Measurements from ENCODE around the gene OTOG.

- TF ChIP-seq FOXM1 (IDR thresholded peaks at IDR 0.05; ENCODE audit: borderline replicate concordance, low read depth): no peak
- no peak for TF ChIP-seq EGR1 (IDR thresholded peaks at IDR 0.05)
- TF ChIP-seq RAD21 (IDR thresholded peaks at IDR 0.05; ENCODE audit: low read depth): no peak
- no peak for TF ChIP-seq MAX (IDR thresholded peaks at IDR 0.05)
- TF ChIP-seq CEBPB (IDR thresholded peaks at IDR 0.05): no peak
- no peak for TF ChIP-seq TAF1 (IDR thresholded peaks at IDR 0.05; ENCODE audit: low read depth)
- TF ChIP-seq EP300 (IDR thresholded peaks at IDR 0.05; ENCODE audit: borderline replicate concordance): no peak
Observed at GRCh38 chr11:17547932-17548331, 873 bp downstream of the OTOG start.

Data from Ishikawa (cell line).